ENCODE measurements around the gene TMEM63C.

- TF ChIP-seq POLR2A (IDR thresholded peaks at IDR 0.05), result no peak
- no peak for TF ChIP-seq CTCF (IDR thresholded peaks at IDR 0.05)
Measured at GRCh38 chr14:77201696-77202095, 20.1 kb downstream of the TMEM63C start.
